Ammon's horn (tissue), 1 donor: ENCODE results near the gene TYMS.

Experiments
- DNase-seq: peaks from one replicate; pipeline ENCODE4 v3.0.0-alpha.2; 2016; ENCODE audit warnings: low spot score

The TYMS gene

DNA sequence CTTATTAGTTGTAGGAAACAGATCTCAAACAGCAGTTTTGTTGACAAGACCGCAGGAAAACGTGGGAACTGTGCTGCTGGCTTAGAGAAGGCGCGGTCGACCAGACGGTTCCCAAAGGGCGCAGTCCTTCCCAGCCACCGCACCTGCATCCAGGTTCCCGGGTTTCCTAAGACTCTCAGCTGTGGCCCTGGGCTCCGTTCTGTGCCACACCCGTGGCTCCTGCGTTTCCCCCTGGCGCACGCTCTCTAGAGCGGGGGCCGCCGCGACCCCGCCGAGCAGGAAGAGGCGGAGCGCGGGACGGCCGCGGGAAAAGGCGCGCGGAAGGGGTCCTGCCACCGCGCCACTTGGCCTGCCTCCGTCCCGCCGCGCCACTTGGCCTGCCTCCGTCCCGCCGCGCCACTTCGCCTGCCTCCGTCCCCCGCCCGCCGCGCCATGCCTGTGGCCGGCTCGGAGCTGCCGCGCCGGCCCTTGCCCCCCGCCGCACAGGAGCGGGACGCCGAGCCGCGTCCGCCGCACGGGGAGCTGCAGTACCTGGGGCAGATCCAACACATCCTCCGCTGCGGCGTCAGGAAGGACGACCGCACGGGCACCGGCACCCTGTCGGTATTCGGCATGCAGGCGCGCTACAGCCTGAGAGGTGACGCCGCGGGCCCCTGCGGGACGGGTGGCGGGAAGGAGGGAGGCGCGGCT is at the start of gene TYMS:
Gene TYMS, plus strand, starts transcription at position 343 of the 690 bp plus-strand sequence. Its CDS starts 90 bp downstream, at position 433.
- peak; percentile 25 for DNase-seq

DNA sequence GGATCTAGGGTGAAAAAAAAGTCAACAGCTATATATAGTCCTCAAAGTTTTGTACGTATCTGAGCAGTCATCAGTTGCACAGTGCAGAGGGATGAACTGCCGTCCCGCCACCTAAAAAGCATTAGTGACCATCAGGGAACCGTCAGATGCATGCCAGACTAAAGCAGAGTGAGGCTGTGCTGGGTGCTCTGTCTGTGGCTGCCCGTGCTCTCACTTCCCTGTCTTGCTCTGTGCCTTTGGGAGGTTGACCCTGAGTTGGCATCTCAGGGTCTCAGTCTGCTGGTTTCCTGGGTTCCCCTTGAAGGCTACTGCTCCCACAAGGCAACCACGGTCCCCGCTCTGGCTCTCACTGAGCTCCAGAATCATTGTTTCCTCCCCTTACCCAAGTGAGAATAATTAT is 49.5 kb upstream of the TYMS start:
- peak; percentile 18 for DNase-seq

DNA sequence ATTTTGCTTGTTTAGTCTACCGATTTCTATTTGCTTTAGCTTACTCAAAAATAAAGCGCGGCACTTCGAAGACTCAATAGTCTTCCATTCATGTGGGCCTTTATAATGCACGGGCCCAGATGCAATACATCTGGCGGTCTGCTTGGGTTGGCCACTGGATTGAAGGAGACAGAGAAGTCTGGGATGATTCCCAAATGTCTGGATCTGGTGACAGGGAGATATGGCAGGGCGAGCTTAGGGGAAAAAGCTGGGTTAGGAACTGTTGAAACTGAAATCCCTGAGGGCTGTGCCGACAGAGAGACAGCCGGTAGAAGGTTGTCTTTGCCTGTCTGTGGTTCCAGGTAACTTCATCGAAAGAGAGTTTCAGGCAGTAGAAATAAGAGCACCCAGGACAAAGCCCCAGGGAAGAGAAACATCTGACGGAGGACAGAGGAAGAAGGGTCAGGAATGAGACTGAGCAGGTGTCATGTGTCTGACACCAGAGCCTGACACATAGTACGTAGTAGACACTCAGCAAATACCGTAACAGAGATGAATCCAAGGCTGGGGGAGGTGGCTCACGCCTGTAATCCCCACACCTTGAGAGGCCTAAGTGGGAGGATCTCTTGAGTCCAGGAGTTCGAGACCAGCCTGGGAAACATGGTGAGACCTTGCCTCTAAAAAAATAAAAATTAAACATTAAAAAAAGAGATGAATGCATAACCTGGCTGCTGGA is 47.1 kb upstream of the TYMS start:
- DNase-seq = no peak

- DNase-seq = no peak
Observed at GRCh38 chr18:612156-612555, 45.3 kb upstream of the TYMS start.

DNA sequence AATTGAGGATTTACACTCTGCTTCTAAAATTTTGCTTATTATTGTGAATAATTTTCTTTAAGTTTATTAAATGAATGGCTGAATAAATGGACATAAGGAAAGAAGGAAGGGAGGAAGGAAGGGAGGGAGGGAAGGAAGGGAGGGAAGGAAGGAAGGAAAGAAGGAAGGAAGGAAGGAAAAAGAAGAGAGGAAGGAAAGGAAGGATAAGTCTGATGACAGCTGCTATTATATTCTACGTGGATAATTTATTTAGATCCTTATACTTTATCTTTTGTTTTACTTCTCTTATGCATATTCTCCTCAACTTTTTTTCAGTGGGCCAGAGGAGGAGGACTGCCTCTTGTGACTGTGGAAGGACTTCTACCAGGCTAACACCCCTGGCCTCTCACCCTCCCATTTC is 43.3 kb upstream of the TYMS start:
- DNase-seq = no peak

GRCh38 chr18:615092-615521 is 42.3 kb upstream of the TYMS start:
- no peak for DNase-seq

DNA sequence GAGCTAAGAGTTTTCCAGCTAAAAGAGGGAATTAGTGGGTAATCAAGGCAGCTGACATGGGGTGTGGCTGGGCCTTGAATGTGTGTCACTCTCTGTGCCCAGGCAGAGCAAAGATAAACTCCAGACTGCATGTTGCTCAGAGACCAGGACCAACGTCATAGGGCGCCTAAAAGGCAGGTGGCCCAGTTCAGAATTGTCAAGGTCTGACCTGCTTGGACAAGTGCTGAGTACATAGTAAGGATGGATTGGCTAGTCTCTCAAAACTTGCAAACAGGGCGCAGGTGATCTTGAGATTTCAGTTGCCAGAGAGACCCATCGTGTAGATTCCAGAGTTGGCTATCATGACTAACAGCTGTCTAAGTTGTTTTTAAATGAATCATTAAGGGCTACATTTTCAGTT is 41.7 kb upstream of the TYMS start:
- no peak for DNase-seq

DNA sequence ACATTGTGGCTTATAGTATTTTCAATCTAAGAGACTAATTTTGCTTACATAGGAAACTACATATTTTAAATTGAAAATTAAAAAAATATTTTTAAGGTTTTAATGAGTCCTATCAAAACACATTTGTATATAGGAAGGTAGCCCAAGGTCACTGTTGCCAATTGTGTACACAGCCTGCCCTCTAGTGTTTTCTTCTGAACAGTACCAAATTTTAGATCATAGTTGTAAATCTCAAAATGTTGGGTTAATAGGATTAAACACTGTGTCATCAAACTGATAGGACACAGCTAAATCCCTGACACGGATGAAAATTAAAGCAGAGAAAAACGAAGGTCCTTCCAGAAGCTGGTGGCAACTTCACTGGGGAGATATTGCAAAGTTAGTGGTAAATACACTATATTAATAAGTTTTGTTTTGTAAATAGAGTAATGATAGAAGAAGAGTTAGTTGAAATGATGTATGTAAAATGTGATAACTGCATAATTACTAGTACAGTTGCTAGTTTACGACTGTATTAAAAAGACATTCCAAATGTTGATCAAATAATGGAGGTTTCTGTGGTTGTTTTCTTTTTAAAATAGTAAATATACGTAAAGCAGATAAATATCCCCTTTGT is 41.0 kb upstream of the TYMS start:
- DNase-seq = peak; percentile 67

DNA sequence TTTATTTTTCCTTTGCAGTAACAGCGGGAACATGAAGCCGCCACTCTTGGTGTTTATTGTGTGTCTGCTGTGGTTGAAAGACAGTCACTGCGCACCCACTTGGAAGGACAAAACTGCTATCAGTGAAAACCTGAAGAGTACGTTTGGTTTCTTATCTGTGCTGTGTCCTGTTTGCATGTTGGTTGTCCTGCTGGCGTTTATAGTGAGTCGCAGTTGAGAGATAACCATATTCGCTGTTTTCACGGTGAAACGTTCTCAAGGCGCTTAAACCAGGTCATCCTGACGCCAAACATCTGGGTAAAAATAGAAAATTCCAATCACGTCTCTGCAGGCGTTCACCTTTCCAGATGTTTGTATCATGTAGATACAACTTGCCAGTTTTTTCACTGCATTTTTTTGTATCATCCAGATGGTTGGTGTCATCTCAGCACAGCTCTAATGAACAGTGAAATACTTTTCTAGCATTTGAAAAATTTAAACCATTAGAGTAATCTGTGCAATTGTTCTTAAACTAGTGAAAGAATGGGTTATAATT is 39.4 kb upstream of the TYMS start:
- DNase-seq = no peak

GRCh38 chr18:618618-619017 is 38.8 kb upstream of the TYMS start:
- no peak for DNase-seq

GRCh38 chr18:621291-622043 is 36.0 kb upstream of the TYMS start:
- no peak for DNase-seq

GRCh38 chr18:622289-622688 is 35.2 kb upstream of the TYMS start:
- DNase-seq = no peak

DNA sequence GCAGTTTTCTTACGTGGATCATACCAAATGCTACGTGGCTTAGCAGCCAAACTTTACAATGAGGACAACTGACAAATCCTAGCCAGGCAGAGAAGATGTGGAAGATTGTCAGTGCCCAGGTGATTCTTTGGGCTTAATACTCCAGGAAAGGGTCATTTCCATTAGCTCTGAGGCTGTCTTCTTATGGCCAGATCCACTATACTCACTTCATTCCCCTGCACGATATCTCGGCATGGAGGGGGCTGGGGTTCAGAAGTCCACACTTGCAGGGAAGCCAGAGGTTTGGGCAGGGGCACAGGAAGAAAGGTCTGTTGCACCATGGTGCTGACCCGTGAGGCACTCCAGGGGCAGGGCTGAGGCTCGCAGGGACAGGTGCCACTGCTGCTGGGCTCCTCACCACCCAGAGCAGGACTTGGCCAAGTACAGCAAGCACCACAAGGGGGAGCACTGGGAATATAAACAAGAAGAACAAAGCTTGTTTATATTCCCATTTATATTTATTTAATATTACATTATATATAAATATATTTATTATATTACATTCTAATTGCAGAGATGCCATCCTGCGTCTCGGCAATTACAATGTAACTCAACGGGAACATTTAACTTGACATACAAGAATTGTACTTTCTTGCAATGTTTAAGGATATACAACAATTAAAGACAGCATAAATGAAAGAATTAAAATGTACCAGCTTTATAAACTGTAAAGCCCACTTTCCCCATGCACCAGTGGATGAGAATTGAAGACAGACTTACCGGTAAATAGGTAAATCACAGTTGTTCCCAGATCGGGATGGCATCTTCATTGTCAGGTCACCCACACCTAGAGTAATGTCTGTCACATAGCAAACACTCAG is 33.5 kb upstream of the TYMS start:
- DNase-seq = peak; percentile 90

DNA sequence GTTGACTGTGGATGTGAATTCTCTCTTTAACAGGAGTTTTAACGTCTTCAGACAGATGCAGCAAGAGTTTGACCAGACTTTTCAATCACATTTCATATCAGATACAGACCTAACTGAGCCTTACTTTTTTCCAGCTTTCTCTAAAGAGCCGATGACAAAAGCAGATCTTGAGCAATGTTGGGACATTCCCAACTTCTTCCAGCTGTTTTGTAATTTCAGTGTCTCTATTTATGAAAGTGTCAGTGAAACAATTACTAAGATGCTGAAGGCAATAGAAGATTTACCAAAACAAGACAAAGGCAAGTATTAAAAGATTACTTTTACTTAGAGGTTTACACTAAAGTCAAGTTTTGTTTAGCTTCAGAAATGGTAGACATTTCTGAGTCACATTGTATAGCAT is 30.2 kb upstream of the TYMS start:
- no peak for DNase-seq

DNA sequence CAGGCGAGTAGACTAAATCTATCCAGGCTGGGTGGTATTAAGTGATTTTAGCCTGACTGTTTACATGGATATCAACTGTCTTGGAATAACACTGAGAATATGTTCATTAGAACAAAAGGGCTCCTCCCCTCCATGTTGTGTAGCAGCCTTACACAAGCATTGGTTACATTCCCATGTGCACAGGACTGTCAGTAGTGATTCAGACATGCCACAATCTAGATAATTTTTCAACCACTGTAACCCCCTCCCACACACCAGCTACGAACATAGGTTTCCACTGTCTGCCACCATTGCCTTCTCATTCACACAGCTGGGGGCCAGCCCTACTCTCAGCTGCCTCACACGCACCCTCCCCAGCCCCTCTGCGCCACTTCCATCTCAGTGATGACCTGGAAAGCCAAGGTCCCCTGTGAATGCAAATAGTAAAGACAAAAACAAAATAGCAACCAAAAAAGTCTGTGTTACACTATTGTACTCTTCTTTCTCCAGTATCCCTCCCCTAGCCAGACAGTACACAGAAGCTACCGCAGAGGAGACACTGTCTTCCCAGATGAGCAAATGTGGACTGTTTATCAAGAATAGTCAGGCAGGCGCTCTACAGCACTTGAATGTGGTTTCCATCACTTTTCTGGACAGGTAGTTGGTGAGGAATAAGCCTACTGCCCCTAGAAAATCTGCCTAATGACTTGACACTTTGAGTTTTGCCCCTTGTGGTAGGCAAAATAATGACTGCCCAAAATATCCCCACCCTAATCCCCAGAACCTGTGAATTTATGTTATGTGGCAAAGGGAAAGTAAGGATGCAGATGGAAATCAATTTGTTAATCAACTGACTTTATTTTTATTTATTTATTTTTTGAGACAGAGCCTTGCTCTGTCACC is 27.9 kb upstream of the TYMS start:
- DNase-seq = no peak

DNA sequence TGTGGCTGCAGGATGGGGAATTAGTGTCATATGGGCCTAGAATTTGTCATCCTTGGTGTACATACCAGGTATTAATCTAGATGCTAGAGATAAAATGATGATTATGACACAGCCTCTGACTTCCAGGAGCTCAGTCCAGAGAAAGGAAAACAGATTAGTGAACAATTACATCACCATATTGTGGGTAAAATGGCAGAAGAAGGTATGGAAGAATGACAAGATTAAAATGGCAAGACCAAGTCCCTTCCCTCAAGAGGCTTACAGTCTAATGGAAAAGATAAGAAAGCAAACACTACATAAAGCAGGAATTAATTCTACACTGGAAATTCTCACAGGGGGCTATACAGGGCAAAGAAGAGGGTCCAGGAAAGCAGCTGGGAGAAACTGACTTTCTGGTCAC is 25.9 kb upstream of the TYMS start:
- DNase-seq = no peak

DNA sequence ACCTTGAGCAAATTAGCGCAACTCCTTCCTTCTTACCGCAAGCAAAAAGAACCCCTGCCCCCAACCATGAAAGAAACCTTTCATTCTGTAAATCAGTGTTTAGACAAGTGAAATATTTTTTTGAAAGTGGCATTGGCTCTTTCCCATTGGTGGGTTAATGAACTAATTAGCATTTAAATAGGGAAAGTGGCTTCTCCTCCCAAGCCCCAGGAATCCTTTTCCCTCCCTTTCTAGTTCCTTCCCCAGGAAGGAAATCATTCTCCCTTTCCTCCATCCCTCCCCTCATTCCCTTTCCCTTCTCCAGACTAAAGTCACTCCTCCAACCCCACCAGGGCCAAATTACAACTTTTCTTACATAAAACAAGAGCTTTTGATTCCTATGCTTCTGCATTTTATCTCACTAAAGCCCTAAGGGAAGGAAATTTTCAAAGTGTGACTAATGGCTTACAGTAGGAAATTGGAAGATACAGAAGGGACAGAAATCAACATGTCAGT is 22.9 kb upstream of the TYMS start:
- DNase-seq = no peak

GRCh38 chr18:635171-635570 is 22.3 kb upstream of the TYMS start:
- DNase-seq = no peak

DNA sequence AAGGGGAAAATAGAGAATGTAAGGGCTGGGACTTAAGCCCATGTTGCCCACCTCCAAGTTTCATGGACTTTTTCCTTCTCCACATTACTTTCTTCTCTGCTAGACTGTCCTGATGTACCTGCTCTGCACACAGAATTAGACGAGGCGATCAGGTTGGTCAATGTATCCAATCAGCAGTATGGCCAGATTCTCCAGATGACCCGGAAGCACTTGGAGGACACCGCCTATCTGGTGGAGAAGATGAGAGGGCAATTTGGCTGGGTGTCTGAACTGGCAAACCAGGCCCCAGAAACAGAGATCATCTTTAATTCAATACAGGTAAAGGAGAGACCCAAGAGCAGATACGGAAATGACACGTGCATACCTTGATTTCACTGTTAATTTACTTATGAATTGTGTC is 16.2 kb upstream of the TYMS start:
- DNase-seq = no peak

DNA sequence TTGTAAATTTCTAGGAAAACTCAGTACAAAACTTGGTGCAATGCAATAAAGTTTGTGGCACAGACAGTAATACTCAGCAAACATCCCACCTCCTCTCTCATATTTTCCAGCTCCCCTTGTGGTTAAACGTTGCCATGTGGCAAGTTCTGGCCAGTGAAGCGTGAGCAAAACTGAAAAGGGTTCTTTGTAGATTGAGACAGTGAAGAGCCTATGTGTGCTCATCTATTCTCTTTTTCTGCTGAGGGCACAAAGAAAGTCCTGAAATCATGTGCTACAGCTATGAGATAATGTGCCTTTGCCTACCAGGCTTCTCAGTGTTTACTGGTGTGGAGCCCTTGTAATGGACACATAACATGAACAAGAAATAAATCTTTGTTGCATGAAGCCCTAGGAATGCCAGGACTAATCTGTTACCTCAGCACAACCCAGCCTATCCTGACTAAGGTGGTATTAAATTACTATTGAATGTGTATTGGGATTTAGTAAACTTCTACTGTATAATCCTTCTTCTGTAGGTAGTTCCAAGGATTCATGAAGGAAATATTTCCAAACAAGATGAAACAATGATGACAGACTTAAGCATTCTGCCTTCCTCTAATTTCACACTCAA is 13.0 kb upstream of the TYMS start:
- DNase-seq = peak; percentile 92
